SKM-1 (cell line): ENCODE data around the gene FBXO10.
"Not testable (repeated sequence)": the region's sequence is repeated elsewhere in the genome, so short reads cannot be mapped to it uniquely, and the experiment has no call there.

Experiments used
- DNase-seq: peaks from one replicate; lab custom pipeline; 2025; ENCODE audit not compliant: unreplicated experiment; lab: John Stamatoyannopoulos, UW

Gene FBXO10, protein sequence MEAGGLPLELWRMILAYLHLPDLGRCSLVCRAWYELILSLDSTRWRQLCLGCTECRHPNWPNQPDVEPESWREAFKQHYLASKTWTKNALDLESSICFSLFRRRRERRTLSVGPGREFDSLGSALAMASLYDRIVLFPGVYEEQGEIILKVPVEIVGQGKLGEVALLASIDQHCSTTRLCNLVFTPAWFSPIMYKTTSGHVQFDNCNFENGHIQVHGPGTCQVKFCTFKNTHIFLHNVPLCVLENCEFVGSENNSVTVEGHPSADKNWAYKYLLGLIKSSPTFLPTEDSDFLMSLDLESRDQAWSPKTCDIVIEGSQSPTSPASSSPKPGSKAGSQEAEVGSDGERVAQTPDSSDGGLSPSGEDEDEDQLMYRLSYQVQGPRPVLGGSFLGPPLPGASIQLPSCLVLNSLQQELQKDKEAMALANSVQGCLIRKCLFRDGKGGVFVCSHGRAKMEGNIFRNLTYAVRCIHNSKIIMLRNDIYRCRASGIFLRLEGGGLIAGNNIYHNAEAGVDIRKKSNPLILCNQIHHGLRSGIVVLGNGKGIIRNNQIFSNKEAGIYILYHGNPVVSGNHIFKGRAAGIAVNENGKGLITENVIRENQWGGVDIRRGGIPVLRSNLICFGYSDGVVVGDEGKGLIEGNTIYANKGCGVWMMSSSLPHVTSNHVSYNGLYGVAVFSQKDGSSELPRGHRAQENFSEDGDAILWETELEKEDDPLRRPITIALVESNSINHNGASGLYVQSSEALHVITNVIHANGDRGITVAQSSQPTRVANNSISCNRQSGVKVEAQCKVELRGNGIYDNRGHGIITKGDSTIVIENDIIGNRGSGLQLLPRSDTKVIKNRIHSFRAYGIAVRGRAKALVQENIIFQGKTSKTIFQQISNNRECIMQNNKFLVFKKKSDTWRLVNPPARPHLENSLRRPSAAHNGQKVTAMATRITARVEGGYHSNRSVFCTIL

DNA sequence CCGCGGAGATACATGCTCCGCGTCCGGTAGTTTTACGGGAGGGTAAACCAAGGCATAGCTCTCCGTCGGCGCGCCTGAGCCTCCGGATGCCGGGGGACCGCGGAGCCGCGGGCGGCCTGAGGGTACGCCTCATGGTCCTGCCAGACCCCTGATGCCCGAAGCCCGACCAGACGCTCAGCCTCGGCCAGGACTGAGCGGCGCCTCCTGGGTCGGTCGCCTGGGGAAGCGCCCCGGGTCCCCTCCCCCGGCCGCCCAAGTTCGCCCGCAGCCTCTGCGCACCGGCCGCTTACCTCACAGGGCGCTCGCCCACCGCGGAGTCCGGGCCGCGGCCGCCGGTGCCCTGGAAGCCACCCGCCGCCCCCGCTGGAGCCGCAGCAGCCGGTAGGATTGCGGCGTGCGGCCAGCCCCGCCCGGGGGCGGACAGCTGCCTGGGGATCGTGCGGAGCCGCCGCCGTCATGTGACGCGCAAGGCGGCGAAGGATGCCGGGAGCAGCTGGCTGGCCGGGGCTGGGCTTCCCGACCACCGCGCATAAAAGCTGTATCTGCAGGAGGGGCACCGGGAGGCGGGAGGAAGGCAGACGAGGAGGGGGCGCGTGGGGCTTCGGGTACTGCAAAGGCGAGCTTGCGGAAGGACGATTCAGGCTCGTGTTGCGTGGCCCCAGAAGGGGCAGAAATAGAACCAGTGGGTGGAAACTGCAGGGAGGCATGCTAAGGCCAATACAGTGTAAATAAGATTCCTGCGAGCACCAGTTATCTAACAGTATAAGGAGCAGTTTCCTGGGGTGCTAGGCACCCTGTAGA is at the start of gene FBXO10:
Gene FBXO10, minus strand, starts transcription at position 460 of the 801 bp plus-strand sequence. CDS start 34,612 bp downstream, outside the sequence.
- DNase-seq: no peak

DNA sequence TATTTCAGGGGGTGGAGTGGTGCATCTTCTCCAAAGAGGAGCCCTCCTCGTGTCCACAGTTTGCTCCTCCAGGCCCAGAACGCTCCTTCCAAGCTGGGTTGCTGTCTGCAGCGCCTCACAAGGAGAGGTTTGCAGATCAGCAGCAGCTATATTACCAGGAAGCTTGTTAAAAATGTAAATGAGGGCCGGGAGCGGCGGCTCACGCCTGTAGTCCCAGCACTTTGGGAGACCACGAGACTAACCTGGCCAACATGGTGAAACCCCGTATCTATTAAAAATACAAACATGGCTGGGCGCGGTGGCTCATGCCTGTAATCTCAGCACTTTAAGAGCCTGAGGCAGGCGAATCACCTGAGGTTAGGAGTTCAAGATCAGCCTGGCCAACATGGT is 49.6 kb upstream of the FBXO10 start:
- DNase-seq: no peak

DNA sequence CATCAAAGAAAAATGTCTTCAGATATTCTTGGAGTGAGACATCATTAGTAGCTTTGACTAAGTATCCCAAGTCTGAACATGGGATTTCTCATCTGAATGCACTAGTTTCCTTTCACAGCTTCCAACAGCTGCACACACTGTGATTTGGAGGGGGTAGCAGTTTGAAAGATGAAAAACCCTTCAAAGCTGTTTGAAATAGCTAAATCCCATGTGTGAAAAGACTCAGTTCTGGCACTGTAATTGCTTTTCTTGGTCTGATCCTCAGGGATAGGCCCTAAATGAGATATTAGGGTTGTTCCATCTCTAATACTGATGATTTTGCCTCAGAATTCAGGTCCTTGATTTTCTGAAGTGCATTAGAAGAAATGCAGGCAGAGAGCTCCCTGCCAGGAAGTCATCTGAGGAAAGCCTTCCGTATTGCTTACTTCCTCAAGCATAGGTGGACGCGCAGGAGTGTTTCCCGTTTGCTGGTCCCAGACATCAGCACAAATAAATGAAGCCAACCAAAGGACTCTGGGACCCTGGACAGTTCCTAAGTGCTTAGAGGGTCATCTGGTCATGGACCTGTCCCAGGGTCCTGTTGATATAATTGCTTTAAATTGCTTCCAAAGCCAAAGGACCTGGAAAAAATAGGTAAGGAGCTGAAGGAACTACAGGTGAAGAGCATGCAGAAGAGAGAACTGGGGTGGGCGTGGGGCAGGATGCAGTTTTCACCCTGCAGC is 49.0 kb upstream of the FBXO10 start:
- DNase-seq: no peak

DNA sequence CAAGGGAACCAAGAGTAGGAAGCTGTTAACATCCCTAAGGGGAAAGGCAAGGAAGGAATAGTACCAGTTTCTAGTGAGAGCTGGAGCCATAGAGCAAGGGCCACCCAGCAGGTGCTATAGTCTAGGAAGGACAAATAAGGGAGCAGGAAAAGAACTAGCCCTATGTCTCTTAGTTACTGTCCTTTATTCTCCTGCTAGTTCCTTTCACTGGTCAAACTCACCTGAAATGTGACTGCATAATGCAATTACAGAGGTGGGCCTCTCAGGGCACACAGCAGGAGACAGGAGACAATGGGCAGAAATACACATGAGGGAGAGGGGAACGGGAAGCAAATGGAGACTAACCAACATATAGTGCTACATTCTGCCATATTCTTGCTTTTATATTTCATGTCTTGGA is 47.9 kb upstream of the FBXO10 start:
- DNase-seq: no peak

DNA sequence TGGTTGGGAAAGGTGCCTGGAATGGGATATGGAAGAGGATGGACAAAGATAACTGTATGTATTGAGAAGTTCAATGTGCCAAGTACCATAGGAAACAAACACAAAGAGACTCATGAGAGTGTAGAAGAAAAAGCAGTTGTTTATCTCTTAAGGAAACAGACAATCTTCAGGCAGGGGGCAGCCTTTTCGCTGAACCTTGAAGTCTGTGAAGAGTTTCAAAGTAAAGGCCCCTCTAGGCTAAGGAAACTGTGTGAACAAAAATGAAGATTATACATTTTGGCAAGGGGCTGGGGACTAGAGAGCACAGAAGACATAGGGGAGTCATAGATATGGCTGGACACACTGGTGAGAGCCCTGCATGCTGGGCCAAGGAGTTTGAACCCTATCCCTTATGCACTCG is 47.1 kb upstream of the FBXO10 start:
- no peak for DNase-seq

DNA sequence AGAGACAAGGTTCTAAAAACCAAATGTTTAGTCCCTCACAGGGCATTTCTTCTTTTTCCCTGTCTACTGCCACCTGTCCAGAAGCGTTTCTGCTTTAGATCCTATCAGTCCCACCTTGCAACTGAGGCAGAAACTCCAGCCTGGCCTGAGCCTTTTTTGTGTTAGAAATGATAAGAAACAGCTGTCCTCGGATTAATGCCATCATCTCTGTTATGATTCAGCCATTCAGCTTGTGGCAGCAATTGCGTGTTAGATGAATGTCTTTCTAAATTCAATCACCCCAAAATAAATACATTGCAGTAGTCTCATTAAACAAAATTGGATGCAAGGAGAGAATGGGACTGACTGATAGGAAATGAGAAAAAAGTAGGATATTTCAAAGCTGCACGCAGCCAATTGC is 46.3 kb upstream of the FBXO10 start:
- DNase-seq: no peak

DNA sequence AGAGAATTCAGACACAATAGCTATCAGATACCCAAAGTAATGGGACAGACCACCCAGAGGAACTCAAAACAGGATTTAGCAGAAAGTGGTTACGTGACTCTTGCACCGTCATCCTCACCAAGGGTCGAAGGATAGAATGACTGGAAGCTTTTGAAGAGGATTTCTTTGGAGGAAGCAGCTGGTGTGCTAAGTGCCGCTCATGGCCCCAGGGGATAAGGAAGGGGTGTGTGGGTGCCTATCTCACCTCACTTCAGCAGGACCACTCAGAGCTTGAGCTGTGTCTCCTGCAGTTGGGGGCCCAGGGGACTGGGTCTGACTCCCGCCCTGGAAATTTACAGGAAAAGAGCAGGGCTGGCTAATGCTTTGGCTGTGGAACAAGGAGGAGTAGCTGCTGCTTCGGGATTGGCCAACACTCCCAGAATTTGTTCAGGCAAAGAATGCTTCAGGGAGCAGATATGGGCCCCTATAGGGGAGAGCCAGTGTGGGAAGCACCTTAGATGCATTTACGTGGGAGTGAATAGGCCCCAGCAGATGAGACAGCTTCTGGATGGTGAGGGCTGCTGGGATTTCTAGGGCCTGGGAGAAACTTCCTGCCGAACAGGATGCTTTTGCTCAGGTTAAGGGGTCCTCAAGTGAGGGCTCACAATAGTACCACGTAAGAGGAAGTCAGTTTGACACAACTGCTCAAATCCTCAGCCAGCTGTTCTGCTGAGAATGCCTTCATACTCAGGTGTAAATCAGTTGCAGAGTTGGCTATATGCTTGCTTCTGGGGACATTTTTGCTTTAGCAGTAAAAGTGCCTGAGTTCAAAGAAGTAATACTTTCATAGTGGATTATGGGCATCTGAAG is 45.3 kb upstream of the FBXO10 start:
- DNase-seq: no peak

DNA sequence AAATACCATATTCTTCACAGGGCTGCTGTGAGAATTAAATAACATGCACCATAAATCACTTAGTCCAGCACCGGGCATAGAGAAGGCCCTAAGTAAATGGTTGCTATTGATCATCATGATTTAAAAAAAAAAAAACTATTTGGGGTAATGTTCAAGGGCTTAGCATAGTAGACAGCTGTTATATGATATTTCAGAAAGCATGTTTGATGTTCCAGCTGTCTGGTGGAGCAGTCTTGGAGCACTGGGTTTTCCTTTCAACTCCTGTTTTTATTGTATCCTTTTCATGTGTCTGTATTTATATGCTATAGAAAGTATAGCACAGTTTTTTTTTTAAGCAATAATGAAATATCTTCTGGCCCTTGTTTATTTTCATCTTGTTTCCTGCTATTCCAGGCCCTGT is 44.2 kb upstream of the FBXO10 start:
- DNase-seq: no peak

DNA sequence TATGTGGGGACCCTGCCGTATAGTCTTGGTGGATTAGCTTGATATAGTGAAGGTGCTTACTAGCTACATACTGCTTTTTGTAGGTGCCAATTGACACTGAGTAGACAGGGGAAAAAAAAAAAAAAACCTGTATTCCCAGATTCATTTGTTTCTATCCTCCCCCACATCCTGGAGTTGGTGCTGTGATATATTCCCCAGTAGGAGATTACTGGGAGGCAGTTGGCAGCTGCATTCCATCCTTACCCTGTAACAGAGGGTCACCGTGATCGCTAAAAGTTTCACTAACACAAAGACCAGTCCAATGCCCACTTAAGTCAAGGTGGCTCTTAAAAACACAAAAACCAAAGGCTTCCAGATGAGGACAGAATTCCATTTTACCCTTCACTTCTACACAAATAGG is 43.6 kb upstream of the FBXO10 start:
- no peak for DNase-seq

DNA sequence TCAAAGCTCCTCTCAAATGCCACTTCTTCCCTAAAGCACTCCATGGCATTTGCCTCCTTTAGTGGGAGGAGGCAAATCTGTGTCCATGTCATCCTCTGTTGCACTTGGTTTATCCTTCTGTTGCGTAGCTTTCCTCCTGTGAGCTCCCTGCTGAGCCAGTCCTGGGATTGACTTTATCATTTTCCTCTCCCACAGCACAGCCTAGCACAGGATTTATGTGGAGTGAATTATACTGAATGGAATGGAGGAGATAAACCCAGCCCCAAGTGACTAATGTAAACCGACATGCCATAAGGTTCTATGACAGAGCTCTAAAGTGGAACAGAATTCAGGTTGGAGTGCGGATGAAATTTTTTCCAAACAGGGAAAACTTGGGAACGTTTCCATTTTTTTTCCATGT is 42.6 kb upstream of the FBXO10 start:
- no peak for DNase-seq

DNA sequence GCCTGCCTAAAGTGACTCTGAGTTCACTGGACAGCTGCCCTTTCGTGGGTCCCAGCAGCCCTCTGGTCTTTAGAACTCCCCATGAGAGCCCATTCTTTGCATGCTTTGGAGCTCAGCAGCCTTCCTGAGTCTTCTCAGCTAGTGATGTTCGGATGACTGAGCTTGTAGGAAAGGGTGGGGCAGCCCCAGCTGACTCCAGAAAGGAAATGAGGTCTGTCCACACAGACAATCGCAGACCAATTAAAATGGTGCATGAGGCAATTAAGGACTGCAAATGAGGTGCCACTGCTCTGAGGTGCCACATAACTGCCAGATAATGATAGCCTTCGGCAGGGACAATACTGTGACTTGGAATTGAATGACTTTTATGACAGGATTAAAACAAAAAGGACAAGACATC is 41.7 kb upstream of the FBXO10 start:
- DNase-seq: no peak

DNA sequence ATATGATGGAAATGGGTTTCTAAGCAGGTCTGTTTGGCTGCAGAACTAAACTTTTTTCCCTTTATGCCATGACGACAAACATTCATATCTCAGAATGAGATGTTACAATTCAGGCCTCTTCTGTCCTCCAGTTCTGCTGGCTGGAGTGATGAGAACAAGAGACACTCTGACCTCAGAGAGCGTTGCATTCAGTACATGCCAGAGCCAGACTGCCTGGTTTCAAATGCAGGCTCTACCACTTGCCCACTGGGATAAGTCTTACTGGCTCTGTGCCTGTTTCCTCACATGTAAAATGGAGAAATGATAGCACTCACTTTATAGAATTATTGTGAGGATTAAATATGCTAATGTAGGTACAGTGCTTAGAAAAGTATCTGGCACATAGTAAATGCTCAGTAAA is 41.0 kb upstream of the FBXO10 start:
- no peak for DNase-seq

DNA sequence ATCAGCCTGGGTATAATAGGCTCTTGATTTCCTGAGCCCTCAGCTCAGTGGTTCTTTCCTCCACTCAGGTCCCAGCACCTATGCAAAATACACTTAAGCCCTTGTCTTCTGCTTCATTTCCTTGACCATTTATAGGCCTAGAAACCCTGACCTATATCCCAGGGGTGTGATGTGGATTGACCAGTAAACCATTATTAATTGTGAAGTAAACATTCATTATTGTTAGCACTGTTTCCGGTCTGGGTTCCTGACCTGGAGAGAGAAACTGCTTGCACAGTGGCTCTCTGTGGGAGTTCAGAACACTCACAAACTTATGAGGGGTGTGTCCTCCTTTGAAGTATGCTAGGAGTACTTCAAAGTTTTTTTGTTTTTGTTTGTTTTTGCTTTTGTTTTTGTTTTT is 35.8 kb upstream of the FBXO10 start:
- DNase-seq: no peak

DNA sequence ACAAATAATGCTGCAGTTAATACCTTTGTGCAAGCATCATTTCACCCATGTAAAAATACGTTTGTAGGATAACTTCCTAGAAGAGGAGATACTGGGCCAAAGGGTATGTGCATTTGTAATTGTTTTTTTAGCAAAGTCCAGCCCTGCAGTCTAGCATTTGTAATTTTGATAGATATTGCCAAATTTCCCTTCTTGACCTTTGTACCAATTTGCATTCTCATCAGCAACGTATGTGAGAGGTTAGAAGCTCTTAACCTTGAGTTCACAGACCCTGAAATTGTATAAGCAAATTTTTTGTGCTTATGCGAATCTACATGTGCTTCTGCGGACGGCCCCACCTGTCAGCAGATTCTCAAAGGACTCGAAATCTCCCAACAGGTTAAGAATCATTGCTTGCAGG is 34.8 kb upstream of the FBXO10 start:
- DNase-seq: no peak

DNA sequence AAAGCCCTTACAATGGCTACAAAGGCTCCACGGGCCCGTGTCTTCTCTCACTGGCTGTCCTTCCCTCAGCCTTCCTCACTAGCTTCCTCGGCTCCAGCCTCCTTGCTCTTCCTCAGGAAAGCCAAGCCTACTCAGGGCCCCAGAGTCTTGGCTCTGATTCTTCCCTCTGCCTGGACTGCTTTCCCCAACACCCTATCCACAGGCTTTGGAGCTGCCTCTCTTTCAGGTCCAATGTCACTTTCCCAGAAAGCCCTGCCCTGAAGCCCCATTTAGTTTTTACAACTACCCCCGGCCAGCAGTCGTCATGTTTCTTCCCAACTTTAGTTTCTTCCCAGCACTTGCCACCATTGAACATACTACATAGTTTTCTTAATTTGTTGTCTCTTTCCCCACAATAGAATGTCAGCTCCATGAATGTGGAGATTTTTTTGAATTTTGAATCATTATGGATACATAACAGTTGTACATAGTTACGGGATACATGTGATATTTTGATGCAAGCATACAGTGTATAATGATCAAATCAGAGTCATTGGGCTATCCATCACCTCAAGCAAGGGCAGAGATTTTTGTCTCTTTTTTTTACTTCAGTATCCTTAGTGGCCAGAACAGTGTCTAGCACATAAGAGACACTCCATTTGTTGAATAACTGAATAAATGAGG is 33.7 kb upstream of the FBXO10 start:
- DNase-seq: no peak

DNA sequence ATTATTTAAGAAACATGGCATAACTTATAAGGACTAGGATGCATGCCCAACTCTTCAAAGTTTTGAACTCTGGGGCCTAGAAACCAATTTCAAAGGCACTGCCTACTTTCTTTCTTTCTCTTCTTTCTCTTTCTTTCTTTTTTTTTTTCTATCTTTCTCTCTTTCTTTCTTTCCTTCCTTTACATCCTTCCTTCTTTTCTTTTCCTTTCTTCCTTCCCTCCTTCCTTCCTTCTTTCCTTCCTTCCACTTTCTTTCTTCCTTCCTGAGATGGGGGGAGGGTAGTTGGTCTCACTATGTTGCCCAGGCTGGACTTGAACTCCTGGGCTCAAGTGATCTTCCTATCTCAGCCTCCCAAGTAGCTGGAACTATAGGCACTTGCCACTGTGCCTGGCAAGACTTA is 32.1 kb upstream of the FBXO10 start:
- DNase-seq: no peak

DNA sequence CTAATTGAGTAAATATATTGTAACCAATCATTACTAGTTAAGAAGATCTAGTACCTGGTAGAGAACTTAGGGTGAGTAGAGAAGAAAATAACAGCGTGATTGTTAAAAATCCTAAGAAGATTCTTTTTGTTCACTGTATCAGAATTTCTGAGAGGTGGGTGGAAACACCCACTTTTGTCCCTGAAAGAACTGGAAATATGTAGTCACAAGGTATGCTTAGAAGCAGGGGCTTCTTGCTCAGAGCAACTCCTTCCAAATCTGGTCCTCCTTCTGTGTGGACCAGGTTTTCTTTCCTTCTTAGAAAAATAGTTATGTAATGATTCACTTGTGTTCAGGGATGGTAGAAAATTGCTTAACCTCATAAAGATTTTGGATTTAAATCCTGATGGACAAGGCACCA is 28.1 kb upstream of the FBXO10 start:
- DNase-seq: no peak

DNA sequence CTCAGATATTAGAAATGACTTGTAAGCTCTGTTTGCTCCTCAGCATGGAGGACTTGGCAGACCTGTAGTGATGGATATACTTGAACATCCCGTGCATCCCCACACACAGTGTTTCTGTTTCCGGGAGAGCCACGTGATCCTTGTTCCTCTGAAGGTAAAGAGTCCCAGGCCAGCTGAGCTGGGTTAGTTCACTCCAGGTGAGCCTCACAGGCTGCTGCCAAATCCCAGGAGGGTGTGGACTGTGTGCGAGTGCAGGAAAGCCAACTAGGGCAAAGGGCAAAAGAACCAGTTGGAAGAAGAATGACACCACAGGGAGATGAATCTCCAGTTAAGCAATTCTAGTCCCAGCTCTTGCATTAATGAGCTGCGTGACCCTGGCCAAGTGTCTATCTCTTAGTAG is 26.6 kb upstream of the FBXO10 start:
- no peak for DNase-seq

DNA sequence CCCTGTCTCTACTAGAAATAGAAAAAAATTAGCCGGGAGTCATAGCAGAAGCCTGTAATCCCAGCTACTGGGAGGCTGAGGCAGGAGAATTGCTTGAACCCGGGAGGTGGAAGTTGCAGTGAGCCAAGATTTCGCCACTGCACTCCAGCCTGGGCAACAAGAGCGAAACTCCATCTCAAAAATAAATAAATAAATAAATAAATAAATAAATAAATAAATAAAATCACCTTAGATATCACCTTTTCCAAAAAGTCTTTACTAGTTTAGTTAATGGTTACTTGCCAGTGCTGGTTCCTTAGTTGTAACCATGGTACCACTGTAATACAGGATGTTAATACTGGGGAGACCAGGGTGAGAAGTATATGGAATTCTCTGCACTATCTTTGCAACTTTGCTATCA is 25.9 kb upstream of the FBXO10 start:
- not testable (repeated sequence) for DNase-seq
